Ammon's horn (tissue), 1 donor: ENCODE measurements around the gene SIPA1.
"Not testable (repeated sequence)": the region's sequence is repeated elsewhere in the genome, so short reads cannot be mapped to it uniquely, and the experiment has no call there.

ENCODE experiments used
- DNase-seq: peaks from one replicate; pipeline ENCODE4 v3.0.0-alpha.2; 2016; ENCODE audit warnings: low spot score

SIPA1 gene

GRCh38 chr11:65645710-65646109 lies 7.8 kb downstream of the SIPA1 start:
- no peak for DNase-seq

- DNase-seq: no peak
Observed at GRCh38 chr11:65646288-65646957, 8.5 kb downstream of the SIPA1 start.

DNA sequence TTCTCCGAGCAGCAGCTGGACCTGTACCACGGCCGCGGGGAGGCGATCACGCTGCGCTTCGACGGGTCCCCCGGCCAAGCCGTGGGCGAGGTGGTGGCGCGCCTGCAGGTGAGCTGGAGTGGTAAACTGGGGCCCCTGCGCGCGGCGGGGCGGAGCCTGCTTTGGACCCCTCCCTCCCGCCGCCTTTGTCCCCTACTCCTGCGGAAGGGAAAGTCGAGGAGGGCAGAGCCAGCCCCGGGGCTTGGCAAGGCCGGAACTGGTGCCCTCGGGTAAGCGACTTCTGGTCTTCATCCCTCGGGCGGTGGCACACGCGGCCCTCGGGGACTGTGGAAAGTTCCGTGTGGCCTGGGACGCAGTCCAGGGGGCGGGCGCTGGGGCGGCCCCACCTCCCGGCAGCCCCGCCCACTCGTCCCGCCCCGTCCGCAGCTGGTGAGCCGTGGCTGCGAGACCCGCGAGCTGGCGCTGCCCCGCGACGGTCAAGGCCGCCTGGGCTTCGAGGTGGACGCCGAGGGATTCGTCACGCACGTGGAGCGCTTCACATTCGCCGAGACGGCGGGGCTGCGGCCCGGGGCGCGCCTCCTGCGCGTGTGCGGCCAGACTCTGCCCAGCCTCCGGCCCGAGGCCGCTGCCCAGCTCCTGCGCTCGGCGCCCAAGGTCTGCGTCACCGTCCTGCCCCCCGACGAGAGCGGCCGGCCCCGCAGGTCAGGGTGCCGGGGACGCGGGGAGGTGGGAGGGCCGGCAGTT lies 9.2 kb downstream of the SIPA1 start:
- DNase-seq: peak; percentile 73

DNA sequence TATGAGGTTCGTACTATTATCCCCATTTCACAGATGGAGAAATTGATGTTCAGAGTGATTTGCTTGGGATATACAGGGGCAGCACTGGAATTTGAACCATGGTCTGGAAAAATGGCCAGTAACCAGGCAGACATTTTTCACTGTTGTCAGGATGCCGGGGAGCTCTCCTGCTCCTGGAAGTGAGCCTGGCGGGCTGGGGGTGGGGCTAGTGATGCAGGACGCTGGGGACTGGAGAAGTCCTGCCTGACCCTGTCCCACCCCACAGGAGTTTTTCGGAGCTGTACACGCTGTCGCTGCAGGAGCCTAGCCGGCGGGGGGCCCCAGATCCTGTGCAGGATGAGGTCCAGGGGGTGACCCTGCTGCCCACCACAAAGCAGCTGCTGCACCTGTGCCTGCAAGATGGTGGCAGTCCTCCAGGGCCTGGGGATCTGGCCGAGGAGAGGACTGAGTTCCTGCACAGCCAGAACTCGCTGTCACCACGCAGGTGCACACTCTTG lies 11.1 kb downstream of the SIPA1 start:
- peak; percentile 25 for DNase-seq

GRCh38 chr11:65649656-65650546 lies 12.0 kb downstream of the SIPA1 start:
- no peak for DNase-seq

- DNase-seq: no peak
Observed at GRCh38 chr11:65650547-65651338, 12.8 kb downstream of the SIPA1 start.

- no peak for DNase-seq
Observed at GRCh38 chr11:65651339-65651588, 13.4 kb downstream of the SIPA1 start.

DNA sequence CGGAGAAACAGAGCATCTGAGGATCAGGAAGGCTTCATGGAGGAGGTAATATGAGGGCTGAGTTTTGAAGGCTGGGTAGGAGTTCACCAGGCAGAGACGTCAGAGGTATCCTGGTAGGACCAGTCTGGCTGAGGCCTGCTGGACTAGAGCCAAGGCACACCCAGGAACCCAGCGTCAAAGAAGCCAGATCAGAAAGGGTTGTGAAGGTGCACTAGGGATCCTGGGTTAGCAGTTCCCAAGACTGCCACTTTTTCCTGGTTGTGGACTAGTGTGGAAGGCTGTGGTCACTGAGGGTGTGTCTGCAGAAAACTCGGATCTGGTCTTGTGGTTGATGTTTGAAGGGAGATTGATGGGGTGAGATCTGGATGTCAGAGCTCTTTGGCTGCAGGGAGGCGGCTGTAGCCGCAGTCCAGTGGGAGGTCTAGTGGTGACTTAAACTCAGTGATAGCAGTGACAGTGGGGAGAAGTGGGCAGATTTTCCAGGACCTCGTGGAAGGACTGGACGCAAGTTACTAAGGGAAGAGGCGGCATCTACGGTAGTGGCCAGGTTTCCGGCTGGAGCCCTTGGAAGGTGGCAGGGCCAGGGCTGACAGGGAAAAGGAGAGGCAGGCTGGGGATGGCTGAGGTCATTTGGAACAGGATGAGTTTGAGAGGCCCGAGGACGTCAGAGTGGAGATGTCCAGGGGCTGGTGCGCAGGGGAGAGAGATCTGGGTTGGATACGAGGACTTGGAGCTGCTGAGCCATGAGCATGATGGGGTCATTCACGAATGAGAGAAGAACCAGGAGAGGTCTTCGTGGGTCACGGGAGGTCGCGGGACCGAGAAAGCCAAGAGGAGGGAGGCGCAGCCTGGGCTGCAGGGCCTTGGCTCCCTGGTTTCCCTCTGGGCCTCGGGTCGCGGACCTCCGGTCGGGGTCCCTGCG lies 13.9 kb downstream of the SIPA1 start:
- no peak for DNase-seq

GRCh38 chr11:65652511-65653228 lies 14.8 kb downstream of the SIPA1 start:
- peak; percentile 92 for DNase-seq

DNA sequence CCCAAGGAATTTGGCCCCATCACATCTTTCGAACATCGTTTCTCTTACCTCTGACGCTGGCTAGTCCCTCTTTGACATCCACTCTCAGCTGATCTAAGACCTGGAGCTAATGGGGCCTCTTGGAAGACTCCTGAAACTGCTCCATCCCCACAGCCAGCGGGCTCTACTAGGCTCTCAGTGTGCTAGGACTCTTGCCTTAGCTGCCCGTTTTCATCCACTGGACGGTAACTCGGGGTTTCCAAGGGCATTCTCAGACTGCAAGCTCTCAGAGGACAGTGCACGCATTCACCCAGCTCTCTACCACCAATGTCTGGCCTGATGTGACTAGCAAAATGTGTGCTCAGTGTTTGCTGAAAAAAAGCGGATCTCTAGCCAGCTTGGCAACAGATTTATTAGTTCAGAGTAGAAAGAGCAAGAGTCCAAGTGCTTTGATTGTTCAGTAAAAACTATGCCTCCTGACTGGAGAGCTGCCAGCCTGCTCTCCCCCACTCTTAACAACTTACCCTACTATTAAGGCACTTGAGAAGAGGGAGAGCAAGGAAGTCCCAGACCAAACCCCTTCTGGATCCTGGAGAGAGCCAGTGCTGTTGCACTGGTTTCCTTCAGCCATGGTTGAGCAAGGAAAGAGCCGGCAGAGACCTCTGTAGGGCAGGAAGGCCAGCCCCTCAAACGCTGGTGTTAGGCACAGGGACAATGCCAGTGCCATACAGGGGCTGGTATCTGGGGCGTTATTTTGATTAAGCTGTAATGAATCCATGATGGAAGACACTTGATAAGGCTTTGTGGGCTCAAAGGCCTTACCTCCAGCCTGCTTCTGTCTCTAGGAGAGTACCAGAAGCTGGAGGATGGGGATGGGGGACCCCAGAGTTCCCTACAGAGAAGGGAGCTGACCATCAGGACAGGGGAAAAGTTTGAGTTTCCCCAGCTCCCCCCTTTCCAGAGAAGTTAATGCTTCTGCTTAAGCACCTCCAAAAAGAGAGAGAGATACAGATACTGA lies 15.6 kb downstream of the SIPA1 start:
- peak; percentile 58 for DNase-seq

GRCh38 chr11:65654375-65655349 lies 16.8 kb downstream of the SIPA1 start:
- no peak for DNase-seq

GRCh38 chr11:65655570-65656332 lies 17.9 kb downstream of the SIPA1 start:
- DNase-seq: no peak

GRCh38 chr11:65657426-65657825 lies 19.5 kb downstream of the SIPA1 start:
- DNase-seq: no peak

DNA sequence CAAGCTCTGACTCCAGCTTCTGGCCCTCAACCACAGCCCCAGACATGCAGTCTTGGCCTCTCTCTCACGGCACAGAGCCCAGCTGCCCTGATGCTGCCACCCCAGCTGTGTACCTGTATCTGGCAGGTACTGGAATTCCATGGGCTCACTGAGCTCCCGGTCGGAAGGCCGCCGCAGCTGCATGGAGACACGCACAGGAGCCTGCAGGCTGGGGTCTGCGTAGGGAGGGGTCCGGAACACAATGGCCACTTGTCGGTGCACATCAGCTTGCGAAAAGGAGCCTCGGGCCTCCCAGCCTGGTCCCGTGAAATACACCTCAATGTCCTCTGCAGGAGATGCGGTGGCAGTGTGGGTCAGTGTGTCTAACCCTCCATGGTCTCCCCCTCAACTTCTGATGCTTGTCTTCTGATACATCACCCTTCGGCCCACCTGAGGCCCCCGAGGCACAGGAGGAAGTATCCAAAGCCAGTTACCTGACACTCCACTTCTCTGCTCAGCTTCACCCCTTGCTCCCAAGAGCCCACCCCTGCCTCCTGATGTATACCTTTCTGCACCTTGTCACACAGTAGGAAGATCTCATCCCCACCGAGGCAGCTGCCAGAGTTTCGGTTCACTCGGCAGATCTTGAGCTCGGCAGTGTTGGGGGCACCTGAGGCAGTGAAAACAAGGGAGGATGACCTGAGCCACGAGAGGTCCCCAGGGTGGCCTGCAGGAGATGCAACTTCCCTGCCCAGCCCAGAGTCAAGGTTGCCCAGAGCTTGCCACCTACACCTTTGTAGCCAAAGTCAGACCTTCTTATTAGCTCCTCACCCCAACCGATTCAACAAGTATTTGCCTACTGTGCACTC lies 20.5 kb downstream of the SIPA1 start:
- DNase-seq: no peak

DNA sequence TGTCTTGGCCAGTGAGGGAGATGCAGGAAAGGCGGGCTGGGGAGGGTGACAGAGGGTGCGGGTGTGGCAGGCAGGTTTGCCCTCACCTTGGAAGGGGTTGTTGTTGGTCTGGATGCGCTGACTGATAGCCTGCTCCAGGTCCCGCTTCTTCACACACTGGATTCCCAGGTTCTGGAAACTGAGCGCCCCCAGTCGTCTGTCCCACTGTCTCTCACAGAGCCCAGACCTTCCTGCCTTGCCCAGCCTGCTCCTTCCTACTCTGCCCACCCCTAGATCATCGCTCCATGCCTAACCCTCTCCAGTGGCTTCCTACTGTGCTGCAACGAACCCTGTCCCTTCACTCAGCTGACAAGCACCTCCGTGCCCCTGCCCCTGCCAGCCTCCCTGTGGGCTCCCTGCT lies 22.1 kb downstream of the SIPA1 start:
- DNase-seq: no peak

DNA sequence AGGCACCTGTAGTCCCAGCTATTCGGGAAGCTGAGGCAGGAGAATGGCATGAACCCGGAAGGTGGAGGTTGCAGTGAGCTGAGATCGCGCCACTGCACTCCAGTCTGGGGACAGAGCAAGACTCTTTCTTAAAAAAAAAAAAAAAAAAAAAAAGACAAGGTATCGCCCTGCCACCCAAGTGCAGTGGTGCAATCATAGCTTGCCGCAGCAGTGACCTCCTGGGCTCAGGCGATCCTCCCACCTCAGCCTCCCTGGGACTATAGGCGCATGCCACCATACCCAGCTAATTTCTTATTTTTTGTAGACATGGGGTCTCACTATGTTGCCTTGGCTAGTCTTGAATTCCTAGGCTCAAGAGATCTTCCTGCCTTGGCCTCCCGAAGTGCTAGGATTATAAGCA lies 23.0 kb downstream of the SIPA1 start:
- DNase-seq: not testable (repeated sequence)
